Stomach (tissue), 4 donors: Measurements from ENCODE around the gene ETFA.

Experiments used
- EP300 ChIP-seq: sonication (generic); formaldehyde crosslinking; IDR thresholded peaks from one replicate; pipeline ENCODE4 v1.6.1; 2017; ENCODE audit warnings: antibody characterized with exemption
- POLR2A ChIP-seq, 4 donors: fragments of 450-650 bp; IDR thresholded peaks; one replicate each; pipeline ENCODE4 v1.6.1; 2016; ENCODE audit warnings: antibody characterized with exemption in 4 of 4, control low read depth in 2 of 4, mild to moderate bottlenecking in 1 of 4, moderate library complexity in 1 of 4

DNA sequence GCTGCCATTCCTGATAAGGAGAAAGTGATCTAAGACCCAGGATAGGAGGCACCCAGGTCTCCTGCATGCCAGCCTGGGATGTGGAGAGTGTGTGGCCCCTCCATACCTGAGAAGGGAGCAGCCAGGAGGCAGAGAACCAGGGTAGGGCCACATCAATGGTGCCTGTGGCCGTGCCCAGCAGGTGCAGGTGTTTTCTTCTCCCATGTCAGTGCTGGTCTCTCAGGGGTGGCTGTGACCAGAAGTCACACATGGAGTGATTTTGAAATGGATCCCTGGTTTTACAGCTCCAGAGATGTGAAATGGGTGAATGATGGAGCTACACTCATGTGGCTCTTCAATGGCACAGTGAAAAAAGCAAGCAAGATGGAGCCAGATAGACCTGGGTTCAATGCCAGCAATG is 22.0 kb upstream of the ETFA start:
- TF ChIP-seq POLR2A (IDR thresholded peaks at IDR 0.05) (no peak), EP300 (no peak)
